Smooth muscle cell (in vitro differentiated cells): Measurements from ENCODE around the gene PCBP3. TPM values are rescaled to one million over a fixed set of nuclear protein-coding genes. Genes with fewer than 3 reads are reported as not detected.

ENCODE experiments used
- DNase-seq: peaks from one replicate; lab custom pipeline; 2025; ENCODE audit not compliant: unreplicated experiment; lab: John Stamatoyannopoulos, UW
- H2AFZ ChIP-seq: fragments of 200-600 bp; sonication (generic); 2 replicates; pipeline ENCODE4 v1.6.0; 2016; ENCODE audit warnings: antibody characterized with exemption, low read depth, mild to moderate bottlenecking
- H3F3A ChIP-seq: fragments of 200-600 bp; sonication (generic); 2 replicates; pipeline ENCODE4 v1.6.0; 2017; ENCODE audit warnings: antibody characterized with exemption, low read depth
- H3K27ac ChIP-seq: fragments of 200-600 bp; sonication (generic); 2 replicates; pipeline ENCODE4 v1.5.1; 2016; ENCODE audit warnings: low read depth, mild to moderate bottlenecking
- H3K27me3 ChIP-seq: fragments of 200-600 bp; sonication (generic); 2 replicates; pipeline ENCODE4 v1.6.1; 2016; ENCODE audit warnings: low read depth, mild to moderate bottlenecking
- H3K36me3 ChIP-seq: fragments of 200-600 bp; sonication (generic); 2 replicates; pipeline ENCODE4 v1.5.1; 2016; ENCODE audit warnings: low read depth
- H3K4me1 ChIP-seq: fragments of 200-600 bp; sonication (generic); 2 replicates; pipeline ENCODE4 v1.5.1; 2016; ENCODE audit warnings: low read depth
- H3K4me2 ChIP-seq: fragments of 200-600 bp; sonication (generic); 2 replicates; pipeline ENCODE4 v1.6.0; 2016; ENCODE audit warnings: mild to moderate bottlenecking
- H3K4me3 ChIP-seq: fragments of 200-600 bp; sonication (generic); 2 replicates; pipeline ENCODE4 v1.5.1; 2016; ENCODE audit warnings: mild to moderate bottlenecking
- H3K79me2 ChIP-seq: fragments of 200-600 bp; sonication (generic); 2 replicates; pipeline ENCODE4 v1.6.0; 2016; ENCODE audit warnings: low read depth, mild to moderate bottlenecking
- H3K9ac ChIP-seq: fragments of 200-600 bp; sonication (generic); 2 replicates; pipeline ENCODE4 v1.6.0; 2016; ENCODE audit warnings: low read depth
- H3K9me3 ChIP-seq: fragments of 200-600 bp; sonication (generic); replicated peaks from 2 replicates; pipeline ENCODE4 v1.5.1; 2016; ENCODE audit warnings: low read depth
- H4K20me1 ChIP-seq: fragments of 200-600 bp; sonication (generic); 2 replicates; pipeline ENCODE4 v1.6.0; 2016; ENCODE audit warnings: low read depth
- CTCF ChIP-seq: fragments of 200-600 bp; sonication (generic); IDR thresholded peaks from 2 replicates; pipeline ENCODE4 v1.5.1; 2017; ENCODE audit warnings: borderline replicate concordance, mild to moderate bottlenecking, antibody characterized with exemption; ENCODE audit not compliant: insufficient read depth, poor library complexity, severe bottlenecking
- WGBS: methylation state at CpG from one replicate; pipeline ENCODE4 v1.1.7; 2016; ENCODE audit warnings: low lambda C conversion rate; 5-methylcytosine and 5-hydroxymethylcytosine counted together
- polyA plus RNA-seq: library from polyadenylated mRNA; unstranded; fragments of >200 nt; fragmentation: Nextera tagmentation; extraction: Ambion mirVana; gene quantifications from 2 replicates; pipeline ENCODE4 v1.2.1, GENCODE V29; 2016
- total RNA-seq: library from RNA; depleted of rRNA; stranded (reverse); fragments of >200 nt; gene quantifications from 2 replicates; pipeline ENCODE4 v1.2.3, GENCODE V29; 2014

The PCBP3 gene
- total and polyA plus RNA-seq, 2 experiments from 2014 or later: 8.9 to 23.1 TPM

- Histone ChIP-seq H3K27ac (no peak overlapping the region), H3K4me1 (no peaks in the 10 kb centered on the region), H3K4me3 (no peak overlapping the region), H3K79me2 (no peaks in the 10 kb centered on the region), H2AFZ (no peak overlapping the region), H3K36me3 (no peaks in the 10 kb centered on the region), H3K27me3 (no peaks in the 10 kb centered on the region), H3K9me3 (no peaks in the 10 kb centered on the region), H3K9ac (no peak overlapping the region), H4K20me1 (no peaks in the 10 kb centered on the region), H3F3A (no peaks in the 10 kb centered on the region), H3K4me2 (no peak overlapping the region)
- 94% methylated on average over 10 of the region's 23 CpGs for WGBS
- no peak for DNase-seq
- TF ChIP-seq CTCF: no peak
These were observed 265.9 kb downstream of the PCBP3 start for GRCh38 chr21:45909238-45909988.

- no peaks in the 10 kb centered on the region for H3K27me3 ChIP-seq
- 81% methylated on average over 5 of the region's 5 CpGs for WGBS
- TF ChIP-seq CTCF: no peak
These were observed 266.6 kb downstream of the PCBP3 start for GRCh38 chr21:45910155-45910547.

GRCh38 chr21:45910548-45911221, 267.2 kb downstream of the PCBP3 start:
- 94% methylated on average over 26 of the region's 28 CpGs for WGBS
- H3F3A ChIP-seq: no peaks in the 10 kb centered on the region
- H3K27ac ChIP-seq: no peak overlapping the region
- no peak overlapping the region for H3K4me3 ChIP-seq
- H4K20me1 ChIP-seq: no peaks in the 10 kb centered on the region
- no peaks in the 10 kb centered on the region for H3K79me2 ChIP-seq
- H3K4me1 ChIP-seq: no peaks in the 10 kb centered on the region
- no peaks in the 10 kb centered on the region for H3K9me3 ChIP-seq
- no peak for DNase-seq
- H2AFZ ChIP-seq: no peak overlapping the region
- no peak overlapping the region for H3K9ac ChIP-seq
- H3K4me2 ChIP-seq: no peak overlapping the region
- H3K27me3 ChIP-seq: no peaks in the 10 kb centered on the region
- H3K36me3 ChIP-seq: no peaks in the 10 kb centered on the region
- no peak for TF ChIP-seq CTCF

More at GRCh38 chr21:45910155-45910547, 266.6 kb downstream of the PCBP3 start:
- no peaks in the 10 kb centered on the region for H3K79me2 ChIP-seq
- H3K9ac ChIP-seq: no peak overlapping the region
- DNase-seq: no peak
- no peaks in the 10 kb centered on the region for H4K20me1 ChIP-seq
- H3K4me1 ChIP-seq: no peaks in the 10 kb centered on the region
- H3K4me2 ChIP-seq: no peak overlapping the region
- no peaks in the 10 kb centered on the region for H3K36me3 ChIP-seq
- H3K4me3 ChIP-seq: no peak overlapping the region
- H3K9me3 ChIP-seq: no peaks in the 10 kb centered on the region
- H3K27ac ChIP-seq: no peak overlapping the region
- H3F3A ChIP-seq: no peaks in the 10 kb centered on the region
- no peak overlapping the region for H2AFZ ChIP-seq
